Fibroblast of pulmonary artery (primary cell): Measurements from ENCODE around the gene SPART.
A peak's percentile ranks its signal among the peaks of the same experiment; 100 is the strongest.

ENCODE experiments used
- DNase-seq: peaks from one replicate; pipeline ENCODE4 v3.0.0-alpha.2; 2010; ENCODE audit warnings: low read depth
- H3K4me3 ChIP-seq: replicated peaks from 2 replicates; pipeline ENCODE4 v1.5.1; 2011; ENCODE audit warnings: low read depth, mild to moderate bottlenecking, control low read depth, low read length, moderate library complexity
- TF ChIP-seq, protein P1 (sequence below): IDR thresholded peaks from 2 replicates; pipeline ENCODE4 v1.5.1; 2011; ENCODE audit warnings: mild to moderate bottlenecking, control low read depth, low read length, inconsistent platforms; ENCODE audit errors: missing control alignments

SPART gene

DNA sequence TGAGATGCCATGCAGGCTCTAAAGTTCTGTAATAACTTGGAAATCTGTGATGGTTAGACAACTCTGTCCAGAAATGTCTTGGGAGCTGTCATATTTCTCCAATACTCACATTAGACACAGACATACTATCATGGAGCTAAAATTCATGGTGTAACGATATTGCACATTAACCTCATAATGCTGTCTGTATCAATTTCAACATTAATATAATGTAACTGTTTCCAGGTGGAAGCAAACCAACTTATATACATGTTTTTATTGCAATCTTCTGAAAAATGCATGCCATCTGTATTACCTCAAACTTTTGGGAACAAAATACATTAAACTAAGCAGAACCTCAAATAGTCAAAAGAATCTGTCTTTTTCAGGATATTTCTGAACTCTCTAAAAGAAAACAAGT, 14.7 kb upstream of the SPART start:
- no peak for DNase-seq
- TF ChIP-seq, protein P1, sequence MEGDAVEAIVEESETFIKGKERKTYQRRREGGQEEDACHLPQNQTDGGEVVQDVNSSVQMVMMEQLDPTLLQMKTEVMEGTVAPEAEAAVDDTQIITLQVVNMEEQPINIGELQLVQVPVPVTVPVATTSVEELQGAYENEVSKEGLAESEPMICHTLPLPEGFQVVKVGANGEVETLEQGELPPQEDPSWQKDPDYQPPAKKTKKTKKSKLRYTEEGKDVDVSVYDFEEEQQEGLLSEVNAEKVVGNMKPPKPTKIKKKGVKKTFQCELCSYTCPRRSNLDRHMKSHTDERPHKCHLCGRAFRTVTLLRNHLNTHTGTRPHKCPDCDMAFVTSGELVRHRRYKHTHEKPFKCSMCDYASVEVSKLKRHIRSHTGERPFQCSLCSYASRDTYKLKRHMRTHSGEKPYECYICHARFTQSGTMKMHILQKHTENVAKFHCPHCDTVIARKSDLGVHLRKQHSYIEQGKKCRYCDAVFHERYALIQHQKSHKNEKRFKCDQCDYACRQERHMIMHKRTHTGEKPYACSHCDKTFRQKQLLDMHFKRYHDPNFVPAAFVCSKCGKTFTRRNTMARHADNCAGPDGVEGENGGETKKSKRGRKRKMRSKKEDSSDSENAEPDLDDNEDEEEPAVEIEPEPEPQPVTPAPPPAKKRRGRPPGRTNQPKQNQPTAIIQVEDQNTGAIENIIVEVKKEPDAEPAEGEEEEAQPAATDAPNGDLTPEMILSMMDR: no peak
- no peak overlapping the region for H3K4me3 ChIP-seq

DNA sequence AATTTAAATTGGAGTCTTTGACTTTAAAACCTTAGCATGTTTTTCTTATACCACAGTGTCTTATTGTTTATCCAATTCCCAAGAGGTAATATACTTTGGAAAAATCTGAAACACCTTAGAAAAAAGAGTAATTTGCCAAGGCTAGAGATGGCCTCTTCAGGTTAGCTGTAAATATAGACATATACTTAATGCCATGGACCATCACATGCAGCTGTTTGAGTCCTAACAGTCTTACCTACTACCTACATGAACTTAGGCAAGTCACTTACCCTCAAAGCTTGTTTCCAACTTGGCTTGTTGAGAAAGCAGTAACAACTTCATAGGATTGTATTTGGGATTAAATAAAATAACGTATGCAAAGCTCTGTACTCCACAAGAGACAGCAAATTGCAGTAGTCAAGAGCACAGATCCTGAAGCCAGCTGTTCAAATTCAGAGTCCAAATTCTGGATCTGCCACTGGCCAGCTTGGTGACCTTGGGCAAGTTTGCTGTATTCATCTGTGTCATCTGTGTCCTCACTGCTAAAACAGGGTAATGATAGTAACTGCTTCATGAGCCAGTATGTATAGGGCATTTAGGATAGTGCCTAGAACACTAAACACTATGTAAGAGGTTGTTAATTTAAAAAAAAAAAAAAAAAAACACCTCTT, 13.2 kb upstream of the SPART start:
- H3K4me3 ChIP-seq: no peak overlapping the region
- DNase-seq: no peak
- TF ChIP-seq, protein P1: no peak

- no peak overlapping the region for H3K4me3 ChIP-seq
- DNase-seq: no peak
- TF ChIP-seq, protein P1: no peak
Measured at GRCh38 chr13:36358175-36358718, 12.1 kb upstream of the SPART start.

DNA sequence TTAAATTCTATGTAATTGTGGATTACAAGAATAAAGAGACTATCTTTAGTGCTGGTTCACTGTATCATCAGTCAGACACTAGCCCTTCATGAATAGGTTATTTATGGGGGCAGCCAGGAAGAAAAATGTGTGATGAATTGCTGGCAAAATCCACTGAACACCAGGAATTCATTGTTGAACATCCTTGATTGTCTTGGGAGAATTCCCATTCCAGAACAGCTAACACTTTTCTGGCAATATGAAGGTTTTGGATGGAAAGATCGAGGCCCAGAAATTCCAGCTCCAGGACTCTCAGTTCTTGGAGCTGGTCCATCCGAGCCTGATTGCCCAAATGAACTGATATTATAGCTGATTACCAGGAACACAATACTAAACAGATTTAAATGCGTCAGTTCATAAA, 11.5 kb upstream of the SPART start:
- TF ChIP-seq, protein P1: no peak
- peak; percentile 21 for DNase-seq
- H3K4me3 ChIP-seq: no peak overlapping the region

DNA sequence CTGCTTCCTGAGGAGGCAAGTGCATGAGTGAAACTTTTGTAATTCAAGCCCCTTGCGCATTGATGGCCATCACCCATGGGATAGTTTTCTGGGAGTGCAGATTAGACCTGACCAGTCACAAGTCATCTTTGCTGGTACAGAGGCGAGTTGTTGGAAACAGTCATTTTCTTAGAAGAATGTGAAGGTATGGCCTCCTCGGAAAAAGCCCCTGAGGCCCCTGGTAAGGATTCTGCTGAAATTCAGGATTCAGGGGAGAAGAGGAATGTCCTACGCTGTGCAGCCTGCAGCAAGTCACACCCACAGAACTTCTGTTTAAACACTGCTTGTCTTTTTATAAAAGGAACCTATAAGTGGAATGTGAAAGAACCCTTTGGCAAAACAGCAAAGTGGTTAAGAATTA, 11.0 kb upstream of the SPART start:
- DNase-seq: no peak
- TF ChIP-seq, protein P1: no peak
- H3K4me3 ChIP-seq: no peak overlapping the region

GRCh38 chr13:36356058-36356457, 9.9 kb upstream of the SPART start:
- TF ChIP-seq, protein P1: no peak
- DNase-seq: no peak

GRCh38 chr13:36355632-36356031, 9.4 kb upstream of the SPART start:
- no peak overlapping the region for H3K4me3 ChIP-seq
- no peak for DNase-seq
- TF ChIP-seq, protein P1: no peak

More at GRCh38 chr13:36356058-36356457, 9.9 kb upstream of the SPART start:
- H3K4me3 ChIP-seq: no peak overlapping the region
